H1 (cell line): ENCODE measurements around the gene HOXB3. TPM values are rescaled to one million over a fixed set of nuclear protein-coding genes. Genes with fewer than 3 reads are reported as not detected.

Experiments used
- CTCF ChIA-PET: fragments of 300-600 bp; sonication (Branson Sonifier 250); formaldehyde crosslinking; loops from one replicate; lab custom pipeline; 2021; ENCODE audit not compliant: partially characterized antibody; lab: Charles Lee
- POLR2A ChIA-PET: fragments of 300-600 bp; sonication (Branson Sonifier 250); formaldehyde crosslinking; loops from one replicate; lab custom pipeline; 2021; ENCODE audit warnings: inconsistent platforms; ENCODE audit not compliant: partially characterized antibody; lab: Charles Lee
- DNase-seq, 2 experiments: peaks; one replicate each; pipeline versions ENCODE4 v3.0.0 to v3.0.0-alpha.2; 2010 to 2022; ENCODE audit warnings: low spot score in 2 of 2, low read depth in 1 of 2, mixed read lengths in 1 of 2
- FAIRE-seq: peaks from 2 replicates; lab custom pipeline; 2011; peaks lifted over from hg19 to GRCh38; lab: Jason Lieb, UNC
- H2AFZ ChIP-seq: 2 replicates; pipeline ENCODE4 v1.8.1; 2012; ENCODE audit warnings: low read length, inconsistent platforms
- H2AK5ac ChIP-seq: 2 replicates; pipeline ENCODE4 v1.6.1; 2013; ENCODE audit warnings: low read depth, low read length
- H2BK120ac ChIP-seq: replicated peaks from 2 replicates; pipeline ENCODE3; 2013; ENCODE audit warnings: low read depth, low read length, inconsistent platforms
- H2BK12ac ChIP-seq: 2 replicates; pipeline ENCODE4 v1.6.1; 2013; ENCODE audit warnings: low read depth, low read length
- H2BK15ac ChIP-seq: 2 replicates; pipeline ENCODE4 v1.6.1; 2013; ENCODE audit warnings: low read length
- H2BK20ac ChIP-seq: 2 replicates; pipeline ENCODE4 v1.6.1; 2013; ENCODE audit warnings: low read length
- H2BK5ac ChIP-seq: 2 replicates; pipeline ENCODE4 v1.6.1; 2013; ENCODE audit warnings: low read depth, low read length
- H3K14ac ChIP-seq: 2 replicates; pipeline ENCODE4 v1.6.1; 2013; ENCODE audit warnings: inconsistent platforms; ENCODE audit not compliant: insufficient read length
- H3K18ac ChIP-seq: 2 replicates; pipeline ENCODE4 v1.6.1; 2013; ENCODE audit warnings: low read length; ENCODE audit errors: extremely low read depth
- H3K23ac ChIP-seq: 2 replicates; pipeline ENCODE4 v1.6.1; 2013; ENCODE audit warnings: inconsistent platforms; ENCODE audit not compliant: insufficient read length
- H3K23me2 ChIP-seq: 2 replicates; pipeline ENCODE4 v1.6.1; 2013; ENCODE audit warnings: low read depth, low read length
- H3K27ac ChIP-seq: 2 replicates; pipeline ENCODE4 v1.6.1; 2011; ENCODE audit warnings: low read depth, low read length, inconsistent platforms
- H3K27me3 ChIP-seq, 4 experiments: replicated peaks in 1 of 4; 1 replicate in 1 of 4; 2 replicates in 3 of 4; pipeline versions ENCODE4 v1.6.1 to v1.8.1; 2011 to 2013; ENCODE audit warnings: low read length in 3 of 4, mild to moderate bottlenecking in 3 of 4, inconsistent platforms in 2 of 4, mixed read lengths in 2 of 4, moderate library complexity in 1 of 4; ENCODE audit not compliant: control insufficient read depth in 3 of 4, insufficient read depth in 3 of 4; ENCODE audit errors: extremely low read depth in 1 of 4
- H3K36me3 ChIP-seq, 4 experiments: 2 replicates each; pipeline versions ENCODE4 v1.6.1 to v1.8.1; 2011 to 2013; ENCODE audit warnings: mild to moderate bottlenecking in 4 of 4, low read length in 3 of 4, moderate library complexity in 2 of 4, control low read depth in 1 of 4, inconsistent platforms in 1 of 4; ENCODE audit not compliant: insufficient read depth in 4 of 4, control insufficient read depth in 2 of 4
- H3K4ac ChIP-seq: replicated peaks from 2 replicates; pipeline ENCODE3; 2013; ENCODE audit warnings: low read length, low read depth, mixed read lengths, inconsistent platforms; ENCODE audit not compliant: insufficient read length
- H3K4me1 ChIP-seq, 4 experiments: replicated peaks in 1 of 4; 1 replicate in 1 of 4; 2 replicates in 3 of 4; pipeline versions ENCODE4 v1.6.1 to v1.8.1; 2011 to 2013; ENCODE audit warnings: low read length in 3 of 4, inconsistent platforms in 2 of 4, mixed read lengths in 1 of 4; ENCODE audit not compliant: insufficient read depth in 4 of 4, control insufficient read depth in 3 of 4
- H3K4me2 ChIP-seq, 2 experiments: 2 replicates each; pipeline versions ENCODE4 v1.6.1 to v1.8.1; 2011 to 2013; ENCODE audit warnings: low read depth in 2 of 2, low read length in 2 of 2, control low read depth in 1 of 2, inconsistent platforms in 1 of 2, mild to moderate bottlenecking in 1 of 2; ENCODE audit not compliant: insufficient read depth in 1 of 2
- H3K4me3 ChIP-seq, 4 experiments: fragments of 200-600, 300-600 bp in 1 of 4; sonication (generic), shearing (Covaris generic), sonication (Bioruptor Twin) in 1 of 4; 2 replicates each; pipeline versions ENCODE4 v1.5.1 to v1.8.1; 2011 to 2016; ENCODE audit warnings: low read length in 4 of 4, low read depth in 3 of 4, control low read depth in 2 of 4, inconsistent platforms in 2 of 4, mild to moderate bottlenecking in 2 of 4, mixed read lengths in 1 of 4, moderate library complexity in 1 of 4; ENCODE audit not compliant: insufficient read depth in 2 of 4; ENCODE audit errors: extremely low read depth in 1 of 4
- H3K56ac ChIP-seq: replicated peaks from 2 replicates; pipeline ENCODE3; 2013; ENCODE audit warnings: low read depth, mild to moderate bottlenecking, mixed read lengths, low read length, inconsistent platforms; ENCODE audit not compliant: insufficient read length
- H3K79me1 ChIP-seq: 2 replicates; pipeline ENCODE4 v1.6.1; 2013; ENCODE audit warnings: low read depth, low read length, control low read depth
- H3K79me2 ChIP-seq, 2 experiments: 2 replicates each; pipeline versions ENCODE4 v1.6.1 to v1.8.1; 2012 to 2013; ENCODE audit warnings: low read length in 2 of 2, mild to moderate bottlenecking in 2 of 2, inconsistent platforms in 1 of 2; ENCODE audit not compliant: insufficient read depth in 2 of 2, control insufficient read depth in 1 of 2
- H3K9ac ChIP-seq, 4 experiments: replicated peaks in 1 of 4; 1 replicate in 1 of 4; 2 replicates in 3 of 4; pipeline versions ENCODE4 v1.6.1 to v1.8.1; 2011 to 2013; ENCODE audit warnings: low read depth in 3 of 4, low read length in 3 of 4, control low read depth in 2 of 4, mild to moderate bottlenecking in 2 of 4, moderate library complexity in 2 of 4, inconsistent platforms in 1 of 4; ENCODE audit errors: extremely low read depth in 1 of 4
- H3K9me3 ChIP-seq, 2 experiments: 2 replicates each; pipeline versions ENCODE4 v1.6.1 to v1.8.1; 2012 to 2013; ENCODE audit warnings: mild to moderate bottlenecking in 2 of 2, moderate library complexity in 2 of 2, control low read depth in 1 of 2, inconsistent platforms in 1 of 2, low read depth in 1 of 2, low read length in 1 of 2, mixed read lengths in 1 of 2; ENCODE audit not compliant: insufficient read depth in 2 of 2
- H4K20me1 ChIP-seq, 2 experiments: replicated peaks in 1 of 2; 2 replicates each; pipeline versions ENCODE3 to v1.8.1; 2011 to 2013; ENCODE audit warnings: inconsistent platforms in 2 of 2, low read length in 2 of 2, mild to moderate bottlenecking in 1 of 2; ENCODE audit not compliant: insufficient read depth in 2 of 2, control insufficient read depth in 1 of 2
- H4K5ac ChIP-seq: 2 replicates; pipeline ENCODE4 v1.6.1; 2013; ENCODE audit warnings: low read length, low read depth, mixed read lengths, inconsistent platforms; ENCODE audit not compliant: insufficient read length
- H4K8ac ChIP-seq: 2 replicates; pipeline ENCODE4 v1.8.0; 2013; ENCODE audit warnings: mild to moderate bottlenecking, moderate library complexity, low read length, inconsistent platforms; ENCODE audit not compliant: insufficient read depth; ENCODE audit errors: extremely low read depth
- H4K91ac ChIP-seq: replicated peaks from 2 replicates; pipeline ENCODE3; 2013; ENCODE audit warnings: low read length, mixed read lengths, inconsistent platforms; ENCODE audit not compliant: insufficient read length
- CBX8 ChIP-seq: fragments of 300-800, 300-1000 bp; sonication (generic); IDR thresholded peaks from 2 replicates; pipeline ENCODE4 v1.7.1; 2016; ENCODE audit warnings: low read depth, low read length, borderline replicate concordance
- KDM1A ChIP-seq: fragments of 200-600, 300-600 bp; sonication (generic); IDR thresholded peaks from 2 replicates; pipeline ENCODE4 v1.7.1; 2016; ENCODE audit warnings: mild to moderate bottlenecking, low read length, borderline replicate concordance
- KDM4A ChIP-seq: IDR thresholded peaks from one replicate; pipeline ENCODE4 v1.7.1; 2012; ENCODE audit warnings: low read depth, mild to moderate bottlenecking, moderate library complexity, low read length, inconsistent platforms; ENCODE audit not compliant: severe bottlenecking
- SIX5 ChIP-seq: IDR thresholded peaks from 2 replicates; pipeline ENCODE4 v1.6.1; 2011; ENCODE audit warnings: mild to moderate bottlenecking, low read depth, low read length
- SUZ12 ChIP-seq: fragments of 200-600 bp; sonication (generic); IDR thresholded peaks from 2 replicates; pipeline ENCODE4 v1.6.1; 2012; ENCODE audit warnings: mild to moderate bottlenecking, inconsistent platforms, low read length, moderate library complexity, mixed read lengths
- USF2 ChIP-seq: IDR thresholded peaks from 2 replicates; pipeline ENCODE4 v1.6.1; 2011; ENCODE audit warnings: low read length, improper control_type of control experiment
- WGBS, 2 experiments: shearing (Covaris generic) in 1 of 2; methylation state at CpG; one replicate each; pipeline versions ENCODE4 v1.1.6 to v1.1.7; 2013 to 2015; ENCODE audit warnings: low lambda C conversion rate in 2 of 2, mixed read lengths in 2 of 2, inconsistent platforms in 1 of 2, low coverage in 1 of 2, missing lambda C conversion rate in 1 of 2; ENCODE audit not compliant: insufficient replicate concordance in 2 of 2, insufficient coverage in 1 of 2, insufficient read length in 1 of 2; ENCODE audit errors: extremely low coverage in 1 of 2, missing lambda C conversion rate in 1 of 2; 5-methylcytosine and 5-hydroxymethylcytosine counted together
- polyA plus RNA-seq, 7 experiments: library from polyadenylated mRNA; depleted of rRNA in 3 of 7; stranded (reverse) in 5 of 7; unstranded in 2 of 7; fragments of >200 nt in 5 of 7; fragments of 200-250 nt in 2 of 7; gene quantifications; 1 replicate in 5 of 7; 2 replicates in 1 of 7; 4 replicates in 1 of 7; pipeline versions ENCODE4 v1.2.1 to v1.2.3, GENCODE V29; 2011 to 2013; ENCODE audit warnings: missing spikeins in 2 of 7, mixed read lengths in 2 of 7
- total RNA-seq: library from RNA; stranded (reverse); fragmentation: NEBNext Ultra II Directional; extraction: Animal tissue kit (Norgen Biotek cat#: 25700); gene quantifications from 2 replicates; pipeline ENCODE4 v1.2.1, GENCODE V29; 2021

HOXB3 gene
- total and polyA plus RNA-seq, 2 of the 8 experiments (the other 6 are each of a cell fraction or from before 2014, with no cell fraction given), result not detected

DNA sequence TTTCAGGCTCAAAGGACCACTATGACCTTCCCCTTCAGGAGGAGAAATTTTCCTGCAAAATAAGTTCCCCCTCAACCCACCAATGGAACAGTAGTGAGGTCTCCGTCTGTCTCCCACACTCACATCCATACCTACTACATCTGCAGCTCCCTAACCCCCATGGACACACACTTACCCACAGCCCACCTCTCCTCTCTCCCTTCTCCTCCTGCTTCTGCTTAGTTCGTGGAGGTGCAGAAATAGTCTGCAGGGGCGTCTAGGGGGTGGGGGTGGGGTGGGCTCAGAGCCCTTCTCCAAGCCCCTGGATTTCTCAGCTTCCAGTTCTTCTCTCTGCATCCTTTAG lies 20.8 kb downstream of the HOXB3 start:
- no peak overlapping the region for H4K8ac ChIP-seq
- no peaks in the 10 kb centered on the region for H3K9me3 ChIP-seq
- H3K23ac ChIP-seq, result no peak overlapping the region
- H3K23me2 ChIP-seq, result peaks cover 4% of the 10 kb centered on the region; the same call in 1 of the 2 replicates
- no peaks in the 10 kb centered on the region; a peak in 1 of 8 replicates for H3K36me3 ChIP-seq
- no peaks in the 10 kb centered on the region for H3K79me2 ChIP-seq
- H3K27me3 ChIP-seq, result peaks cover 99 to 100% (median 100%) of the 10 kb centered on the region in 4 experiments
- H2BK5ac ChIP-seq, result no peak overlapping the region
- 7% methylated on average over 3 of the region's 3 CpGs; no CpG with 5 or more reads in 1 of the 2 experiments for WGBS, 2 experiments
- no peaks in the 10 kb centered on the region for H3K79me1 ChIP-seq
- peaks cover 9 to 46% of the 10 kb centered on the region in 2 experiments for H4K20me1 ChIP-seq
- POLR2A ChIA-PET, result interaction anchor here (1.8 kb wide), 1 partner anchor 13 kb away, joined by 8 read pairs; no protein-coding TSS in a partner anchor
- no peak overlapping the region for H3K14ac ChIP-seq
- no peak overlapping the region for H3K4me2 ChIP-seq
- no peak overlapping the region for H3K18ac ChIP-seq
- H3K56ac ChIP-seq, result no peak overlapping the region
- no peak overlapping the region for H2BK12ac ChIP-seq
- H2AK5ac ChIP-seq, result no peak overlapping the region
- H4K5ac ChIP-seq, result no peak overlapping the region
- peaks cover 0 to 8% (median 4%) of the 10 kb centered on the region in 4 experiments; a peak in 5 of 7 replicates for H3K4me1 ChIP-seq
- no peak overlapping the region for H4K91ac ChIP-seq
- H3K4ac ChIP-seq, result no peak overlapping the region
- FAIRE-seq (no peak), DNase-seq (no peak)
- no peak overlapping the region for H3K4me3 ChIP-seq
- no peak overlapping the region for H2AFZ ChIP-seq
- no peak overlapping the region for H3K27ac ChIP-seq
- TF ChIP-seq USF2, result no peak
- peak; percentile 16; the same call in 1 of the 2 replicates for TF ChIP-seq CBX8
- no peak for TF ChIP-seq SIX5
- peak; percentile 29; the same call in 1 of the 2 replicates for TF ChIP-seq SUZ12
- TF ChIP-seq KDM4A, result no peak
- TF ChIP-seq KDM1A, result no peak
- no peak overlapping the region for H2BK120ac ChIP-seq
- H3K9ac ChIP-seq, result no peak overlapping the region
- no peak overlapping the region for H2BK20ac ChIP-seq
- CTCF ChIA-PET, result interaction anchor here (0.5 to 4.8 kb wide), 7 partner anchors 10 to 527 kb away, joined by 3 to 32 read pairs (median 5); partner anchors contain the start of gene HOXB5
- H2BK15ac ChIP-seq, result no peak overlapping the region
